Retinal pigment epithelial cell (primary cell): Measurements from ENCODE around the gene ETV3.

Experiments used
- DNase-seq: peaks from one replicate; pipeline ENCODE4 v3.0.0-alpha.2; 2010; ENCODE audit warnings: low read depth
- H3K4me3 ChIP-seq: 2 replicates; pipeline ENCODE4 v1.5.1; 2011; ENCODE audit warnings: mild to moderate bottlenecking, low read length, control low read depth, moderate library complexity
- TF ChIP-seq, protein P1 (sequence below): conservative IDR thresholded peaks from 2 replicates; pipeline ENCODE4 v1.5.1; 2011; ENCODE audit warnings: low read depth, low read length, control low read depth, inconsistent platforms

Gene ETV3

GRCh38 chr1:157146244-157146643 lies 8.0 kb upstream of the ETV3 start:
- H3K4me3 ChIP-seq: no peak overlapping the region
- TF ChIP-seq, protein P1, sequence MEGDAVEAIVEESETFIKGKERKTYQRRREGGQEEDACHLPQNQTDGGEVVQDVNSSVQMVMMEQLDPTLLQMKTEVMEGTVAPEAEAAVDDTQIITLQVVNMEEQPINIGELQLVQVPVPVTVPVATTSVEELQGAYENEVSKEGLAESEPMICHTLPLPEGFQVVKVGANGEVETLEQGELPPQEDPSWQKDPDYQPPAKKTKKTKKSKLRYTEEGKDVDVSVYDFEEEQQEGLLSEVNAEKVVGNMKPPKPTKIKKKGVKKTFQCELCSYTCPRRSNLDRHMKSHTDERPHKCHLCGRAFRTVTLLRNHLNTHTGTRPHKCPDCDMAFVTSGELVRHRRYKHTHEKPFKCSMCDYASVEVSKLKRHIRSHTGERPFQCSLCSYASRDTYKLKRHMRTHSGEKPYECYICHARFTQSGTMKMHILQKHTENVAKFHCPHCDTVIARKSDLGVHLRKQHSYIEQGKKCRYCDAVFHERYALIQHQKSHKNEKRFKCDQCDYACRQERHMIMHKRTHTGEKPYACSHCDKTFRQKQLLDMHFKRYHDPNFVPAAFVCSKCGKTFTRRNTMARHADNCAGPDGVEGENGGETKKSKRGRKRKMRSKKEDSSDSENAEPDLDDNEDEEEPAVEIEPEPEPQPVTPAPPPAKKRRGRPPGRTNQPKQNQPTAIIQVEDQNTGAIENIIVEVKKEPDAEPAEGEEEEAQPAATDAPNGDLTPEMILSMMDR: no peak
- no peak for DNase-seq

- TF ChIP-seq, protein P1: no peak
- DNase-seq: no peak
- H3K4me3 ChIP-seq: no peak overlapping the region
Observed at GRCh38 chr1:157145076-157145475, 6.9 kb upstream of the ETV3 start.

- TF ChIP-seq, protein P1: no peak
- H3K4me3 ChIP-seq: no peak overlapping the region
- DNase-seq: no peak
Observed at GRCh38 chr1:157144509-157144908, 6.3 kb upstream of the ETV3 start.

- no peak for DNase-seq
- H3K4me3 ChIP-seq: no peak overlapping the region
- TF ChIP-seq, protein P1: no peak
Observed at GRCh38 chr1:157142765-157143423, 4.7 kb upstream of the ETV3 start.

DNA sequence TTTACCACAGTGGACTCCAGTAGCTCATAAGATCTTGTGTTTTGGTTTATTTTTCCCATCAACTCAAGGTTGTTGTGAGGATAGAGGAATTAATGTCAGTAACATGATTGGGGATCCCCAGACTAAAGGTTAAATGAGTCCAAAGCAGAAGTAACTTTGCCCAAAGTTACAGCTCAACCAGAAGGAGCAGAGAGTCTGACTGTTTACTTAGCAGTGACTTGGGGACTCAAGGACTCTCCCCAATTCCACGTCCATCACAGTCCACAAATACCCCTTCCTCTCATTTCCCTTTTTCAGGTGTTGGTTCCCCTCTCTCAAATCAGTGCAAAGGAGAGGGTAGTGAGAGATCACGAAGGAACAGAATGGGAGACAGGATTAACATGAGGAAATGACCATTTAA lies 4.0 kb upstream of the ETV3 start:
- no peak for DNase-seq
- no peak overlapping the region for H3K4me3 ChIP-seq
- TF ChIP-seq, protein P1: no peak

DNA sequence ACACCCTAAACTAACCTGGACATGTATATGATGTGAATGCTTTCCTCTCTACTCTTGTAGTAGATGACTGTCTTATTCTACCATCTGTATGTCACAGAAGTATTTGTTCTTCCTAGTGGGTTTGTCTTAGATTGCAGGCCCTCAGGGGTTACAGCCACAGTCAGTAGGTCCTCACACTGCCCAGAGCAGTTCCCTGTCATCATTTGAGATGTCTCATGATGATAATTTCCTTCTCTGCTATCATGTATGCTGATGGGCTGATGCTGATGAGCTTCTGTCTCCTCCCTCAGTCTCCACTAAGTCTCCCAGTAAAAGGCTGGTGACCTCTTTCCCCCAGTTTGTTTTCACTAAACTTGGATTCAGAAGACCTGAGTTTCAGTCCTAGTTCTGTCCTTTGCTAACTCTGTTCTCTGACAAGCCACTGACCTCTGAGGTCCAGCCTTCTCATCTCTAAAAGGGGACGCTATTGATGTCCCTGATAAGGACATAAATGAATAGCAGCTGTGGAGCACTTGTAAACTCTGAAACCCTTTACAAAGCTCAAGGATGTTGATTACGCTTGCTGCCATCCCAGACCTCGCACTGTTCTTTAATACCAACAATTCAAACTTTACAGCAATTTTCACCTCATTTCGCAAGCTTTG lies 3.1 kb upstream of the ETV3 start:
- no peak overlapping the region for H3K4me3 ChIP-seq
- no peak for DNase-seq
- TF ChIP-seq, protein P1: no peak

GRCh38 chr1:157140063-157140588 lies 1.9 kb upstream of the ETV3 start:
- TF ChIP-seq, protein P1: no peak
- H3K4me3 ChIP-seq: no peak overlapping the region
- no peak for DNase-seq
